ENCODE data around the gene ATP2B2. TPM values are rescaled to one million over a fixed set of nuclear protein-coding genes. Genes with fewer than 3 reads are reported as not detected.

Gene ATP2B2
- total and polyA plus RNA-seq, 7 donors, result 0.08 to 6.5 (median 0.77) TPM

DNA sequence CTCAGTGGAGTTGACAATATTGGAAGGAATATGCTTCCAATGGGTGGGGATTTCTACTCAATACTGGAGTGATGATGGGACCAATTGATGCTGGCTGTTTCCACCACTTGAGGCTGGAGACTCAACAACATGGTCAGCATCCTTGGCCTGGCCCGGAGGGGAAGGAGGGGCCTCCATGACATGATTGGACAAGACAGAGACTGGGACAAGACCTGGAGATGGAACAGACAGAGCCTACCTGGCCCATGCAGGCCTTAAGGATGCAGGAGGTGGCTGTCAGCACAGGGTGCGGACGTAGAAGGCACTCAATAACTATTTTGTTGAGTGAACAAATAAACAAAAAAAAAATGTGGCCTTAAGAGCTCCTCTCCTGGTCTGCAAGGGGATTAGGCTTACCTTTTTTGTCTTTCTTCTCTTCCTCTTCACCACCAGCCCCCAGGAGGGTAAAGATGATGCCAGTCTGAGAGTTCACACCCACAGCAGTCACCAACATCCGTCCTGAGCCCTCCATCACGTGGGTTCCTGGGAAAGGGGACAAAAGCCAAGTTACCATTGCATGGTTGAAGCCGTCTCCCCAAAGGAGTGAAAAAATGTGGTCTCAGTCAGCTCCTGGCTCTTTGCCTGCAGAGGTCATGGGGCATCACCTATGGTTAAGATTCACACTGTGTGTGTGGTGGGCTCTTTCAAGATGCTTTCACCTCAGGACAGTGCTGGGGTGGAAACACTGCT, 117.3 kb downstream of the ATP2B2 start:
- TF ChIP-seq, protein P1, sequence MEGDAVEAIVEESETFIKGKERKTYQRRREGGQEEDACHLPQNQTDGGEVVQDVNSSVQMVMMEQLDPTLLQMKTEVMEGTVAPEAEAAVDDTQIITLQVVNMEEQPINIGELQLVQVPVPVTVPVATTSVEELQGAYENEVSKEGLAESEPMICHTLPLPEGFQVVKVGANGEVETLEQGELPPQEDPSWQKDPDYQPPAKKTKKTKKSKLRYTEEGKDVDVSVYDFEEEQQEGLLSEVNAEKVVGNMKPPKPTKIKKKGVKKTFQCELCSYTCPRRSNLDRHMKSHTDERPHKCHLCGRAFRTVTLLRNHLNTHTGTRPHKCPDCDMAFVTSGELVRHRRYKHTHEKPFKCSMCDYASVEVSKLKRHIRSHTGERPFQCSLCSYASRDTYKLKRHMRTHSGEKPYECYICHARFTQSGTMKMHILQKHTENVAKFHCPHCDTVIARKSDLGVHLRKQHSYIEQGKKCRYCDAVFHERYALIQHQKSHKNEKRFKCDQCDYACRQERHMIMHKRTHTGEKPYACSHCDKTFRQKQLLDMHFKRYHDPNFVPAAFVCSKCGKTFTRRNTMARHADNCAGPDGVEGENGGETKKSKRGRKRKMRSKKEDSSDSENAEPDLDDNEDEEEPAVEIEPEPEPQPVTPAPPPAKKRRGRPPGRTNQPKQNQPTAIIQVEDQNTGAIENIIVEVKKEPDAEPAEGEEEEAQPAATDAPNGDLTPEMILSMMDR (IDR thresholded peaks at IDR 0.05), result no peak
- Histone ChIP-seq H3K27me3 (ENCODE audit: insufficient read depth in 3 of 3, low read length in 2 of 3) (no peaks in the 10 kb centered on the region), H3K4me3 (no peak overlapping the region), H3K9me3 (peaks cover 4% of the 10 kb centered on the region), H3K27ac (no peak overlapping the region), H3K4me1 (no peaks in the 10 kb centered on the region), H3K36me3 (ENCODE audit: insufficient read depth in 1 of 2, low read depth in 1 of 2) (peaks cover 0 to 17% of the 10 kb centered on the region in 2 donors)
- ATAC-seq (no peak), DNase-seq (peak in 1 of 2 donors; percentile 21)
- intact Hi-C loops (cut with DNase I), result no loop called here
- 57 to 63% (median 61%) methylated on average over 6 of the region's 6 CpGs for WGBS, 3 donors

DNA sequence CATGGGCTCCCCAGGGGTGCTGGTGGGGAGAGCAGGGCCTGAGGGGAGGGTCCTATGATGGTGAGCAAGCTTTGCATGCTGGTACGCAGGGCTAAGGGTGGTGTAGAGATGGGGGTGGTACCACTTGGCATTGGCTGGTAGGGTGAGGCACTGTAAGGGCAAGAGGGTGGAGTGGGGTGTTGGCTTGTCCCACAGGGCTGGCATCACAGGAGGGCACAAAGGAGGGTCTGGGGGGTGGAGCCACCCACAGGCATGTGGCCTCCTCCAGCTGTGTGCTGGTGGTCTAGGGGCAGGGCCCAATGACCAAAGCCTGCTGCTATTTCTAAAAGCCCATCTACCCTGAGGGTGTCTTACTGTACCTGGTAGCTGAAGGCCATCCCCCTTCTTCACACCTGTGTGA, 119.3 kb downstream of the ATP2B2 start:
- intact Hi-C loops (cut with DNase I), result no loop called here
- Histone ChIP-seq H3K9me3 (peaks cover 4% of the 10 kb centered on the region), H3K36me3 (ENCODE audit: insufficient read depth in 1 of 2, low read depth in 1 of 2) (peaks cover 0 to 17% of the 10 kb centered on the region in 2 donors), H3K4me3 (no peak overlapping the region), H3K4me1 (peaks cover 4% of the 10 kb centered on the region), H3K27me3 (ENCODE audit: insufficient read depth in 3 of 3, low read length in 2 of 3) (no peaks in the 10 kb centered on the region), H3K27ac (no peak overlapping the region)
- DNase-seq (no peak), ATAC-seq (no peak)
- TF ChIP-seq, protein P1 (IDR thresholded peaks at IDR 0.05), result no peak
- 93 to 100% (median 95%) methylated on average over 1 of the region's 1 CpG for WGBS, 3 donors

DNA sequence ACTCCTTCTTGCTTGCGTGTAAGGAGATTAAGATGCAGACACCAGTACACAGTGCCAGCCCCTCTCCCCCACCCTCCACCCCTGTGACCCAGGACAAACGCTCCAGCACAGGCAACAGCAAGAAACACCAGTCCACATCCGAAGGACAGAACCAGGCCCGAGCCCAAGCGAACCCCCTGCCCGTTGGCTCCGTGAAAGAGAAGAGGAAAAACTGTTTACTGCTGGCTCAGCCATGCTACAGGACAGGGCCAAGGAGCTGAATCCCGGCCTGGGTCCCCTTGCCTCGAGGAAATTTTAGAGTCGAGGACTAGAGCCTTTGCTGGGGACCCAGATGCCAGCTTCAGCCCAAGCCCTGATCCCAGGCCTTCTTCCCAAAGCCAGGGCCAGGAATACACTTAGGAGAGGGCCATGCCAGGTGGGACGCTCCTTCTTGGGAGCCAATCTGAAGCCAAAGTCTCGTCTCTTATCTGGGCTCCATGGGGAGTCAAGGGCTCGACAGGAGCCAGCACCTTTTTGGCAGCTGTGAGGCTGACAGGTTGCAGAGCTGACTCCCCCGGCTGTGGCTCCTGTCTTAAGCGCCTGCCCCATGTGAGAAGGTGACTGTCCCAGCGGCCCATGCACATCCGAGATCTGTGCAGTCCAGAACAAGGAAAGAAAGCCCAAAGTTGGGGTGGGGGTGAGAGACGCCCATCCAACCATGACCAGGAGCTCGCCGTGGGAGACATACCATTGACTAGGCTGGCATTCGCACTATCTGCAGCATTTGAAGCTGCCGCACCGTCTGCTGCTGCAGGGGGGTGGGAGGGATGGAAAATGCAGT, 120.6 kb downstream of the ATP2B2 start:
- no peak overlapping the region for H3K27ac ChIP-seq
- DNase-seq (no peak), ATAC-seq (no peak)
- peaks cover 6% of the 10 kb centered on the region for H3K4me1 ChIP-seq
- intact Hi-C loops (cut with DNase I), result no loop called here
- H3K36me3 ChIP-seq (ENCODE audit: insufficient read depth in 1 of 2, low read depth in 1 of 2), result peaks cover 0 to 17% of the 10 kb centered on the region in 2 donors
- H3K9me3 ChIP-seq, result peaks cover 4% of the 10 kb centered on the region
- no peak overlapping the region for H3K4me3 ChIP-seq
- TF ChIP-seq, protein P1 (IDR thresholded peaks at IDR 0.05), result no peak
- no peaks in the 10 kb centered on the region for H3K27me3 ChIP-seq (ENCODE audit: insufficient read depth in 3 of 3, low read length in 2 of 3)
- WGBS, 3 donors, result 79 to 85% (median 83%) methylated on average over 23 of the region's 23 CpGs

DNA sequence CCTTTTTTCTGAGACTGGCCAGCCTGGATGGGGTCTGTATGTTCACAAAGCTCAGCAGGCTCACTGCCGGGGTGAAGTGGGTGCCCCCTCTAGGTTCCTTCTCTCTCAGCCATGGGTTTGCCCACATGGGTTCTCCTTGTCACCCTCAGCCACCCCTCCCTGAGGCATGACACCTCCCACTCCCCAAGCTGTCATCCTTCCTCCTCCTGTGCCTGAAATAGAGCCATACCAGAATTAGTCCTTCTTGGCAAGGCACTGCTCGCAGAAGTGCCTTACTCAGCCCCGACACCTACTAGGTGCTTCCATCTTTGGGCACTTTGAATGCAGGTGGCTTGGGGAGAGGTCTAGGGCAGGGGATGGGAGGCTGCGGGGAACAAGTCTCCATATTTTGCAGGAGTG, 121.5 kb downstream of the ATP2B2 start:
- ATAC-seq, result no peak
- Histone ChIP-seq H3K27ac (no peak overlapping the region), H3K9me3 (peaks cover 4% of the 10 kb centered on the region), H3K4me3 (no peak overlapping the region), H3K4me1 (peaks cover 6% of the 10 kb centered on the region), H3K27me3 (ENCODE audit: insufficient read depth in 3 of 3, low read length in 2 of 3) (no peaks in the 10 kb centered on the region), H3K36me3 (ENCODE audit: insufficient read depth in 1 of 2, low read depth in 1 of 2) (peaks cover 0 to 17% of the 10 kb centered on the region in 2 donors)
- TF ChIP-seq, protein P1 (IDR thresholded peaks at IDR 0.05), result no peak
- intact Hi-C loops (cut with DNase I), result no loop called here
- DNase-seq, result no peak
- WGBS, 3 donors, result 82 to 96% (median 89%) methylated on average over 4 of the region's 4 CpGs

Measured in psoas muscle (tissue), 8 donors.